ENCODE data around the gene DSEL.

The DSEL gene

GRCh38 chr18:67500522-67501205 is 15.9 kb downstream of the DSEL start:
- Histone ChIP-seq H3K9ac (ENCODE audit: low read length in 2 of 2) (no peak overlapping the region), H3K4me3 (ENCODE audit: low read length in 2 of 2) (no peak overlapping the region), H3K36me3 (ENCODE audit: control insufficient read depth in 2 of 2, insufficient read depth in 2 of 2, low read length in 2 of 2) (no peaks in the 10 kb centered on the region), H3K9me3 (ENCODE audit: control insufficient read depth in 2 of 2, low read length in 2 of 2) (peaks cover 0 to 4% of the 10 kb centered on the region in 2 donors), H3K4me1 (ENCODE audit: control insufficient read depth, insufficient read depth, low read length) (no peaks in the 10 kb centered on the region), H3K27me3 (ENCODE audit: control insufficient read depth in 1 of 2, insufficient read depth in 2 of 2, low read length in 2 of 2) (no peaks in the 10 kb centered on the region), H3K27ac (ENCODE audit: low read length) (no peak overlapping the region)

GRCh38 chr18:67496469-67496868 is 20.1 kb downstream of the DSEL start:
- Histone ChIP-seq H3K27me3 (ENCODE audit: control insufficient read depth in 1 of 2, insufficient read depth in 2 of 2, low read length in 2 of 2) (no peaks in the 10 kb centered on the region), H3K36me3 (ENCODE audit: control insufficient read depth in 2 of 2, insufficient read depth in 2 of 2, low read length in 2 of 2) (no peaks in the 10 kb centered on the region), H3K9ac (ENCODE audit: low read length in 2 of 2) (no peak overlapping the region), H3K4me1 (ENCODE audit: control insufficient read depth, insufficient read depth, low read length) (no peaks in the 10 kb centered on the region), H3K4me3 (ENCODE audit: low read length in 2 of 2) (no peak overlapping the region), H3K9me3 (ENCODE audit: control insufficient read depth in 2 of 2, low read length in 2 of 2) (peaks cover 0 to 4% of the 10 kb centered on the region in 2 donors), H3K27ac (ENCODE audit: low read length) (no peak overlapping the region)

- H3K9me3 ChIP-seq (ENCODE audit: control insufficient read depth in 2 of 2, low read length in 2 of 2): no peaks in the 10 kb centered on the region
Measured at GRCh38 chr18:67486534-67486933, 30.0 kb downstream of the DSEL start.

GRCh38 chr18:67485655-67486054 is 30.9 kb downstream of the DSEL start:
- Histone ChIP-seq H3K36me3 (ENCODE audit: control insufficient read depth in 2 of 2, insufficient read depth in 2 of 2, low read length in 2 of 2) (no peaks in the 10 kb centered on the region), H3K4me3 (ENCODE audit: low read length in 2 of 2) (no peak overlapping the region), H3K27me3 (ENCODE audit: control insufficient read depth in 1 of 2, insufficient read depth in 2 of 2, low read length in 2 of 2) (no peaks in the 10 kb centered on the region), H3K9ac (ENCODE audit: low read length in 2 of 2) (no peak overlapping the region), H3K27ac (ENCODE audit: low read length) (no peak overlapping the region), H3K4me1 (ENCODE audit: control insufficient read depth, insufficient read depth, low read length) (no peaks in the 10 kb centered on the region), H3K9me3 (ENCODE audit: control insufficient read depth in 2 of 2, low read length in 2 of 2) (no peaks in the 10 kb centered on the region)

More at GRCh38 chr18:67486534-67486933, 30.0 kb downstream of the DSEL start:
- no peaks in the 10 kb centered on the region for H3K27me3 ChIP-seq (ENCODE audit: control insufficient read depth in 1 of 2, insufficient read depth in 2 of 2, low read length in 2 of 2)
- H3K9ac ChIP-seq (ENCODE audit: low read length in 2 of 2): no peak overlapping the region
- H3K4me1 ChIP-seq (ENCODE audit: control insufficient read depth, insufficient read depth, low read length): no peaks in the 10 kb centered on the region
- H3K27ac ChIP-seq (ENCODE audit: low read length): no peak overlapping the region
- H3K4me3 ChIP-seq (ENCODE audit: low read length in 2 of 2): no peak overlapping the region
- H3K36me3 ChIP-seq (ENCODE audit: control insufficient read depth in 2 of 2, insufficient read depth in 2 of 2, low read length in 2 of 2): no peaks in the 10 kb centered on the region

- Histone ChIP-seq H3K36me3 (ENCODE audit: control insufficient read depth in 2 of 2, insufficient read depth in 2 of 2, low read length in 2 of 2) (no peaks in the 10 kb centered on the region), H3K4me3 (ENCODE audit: low read length in 2 of 2) (no peak overlapping the region), H3K27ac (ENCODE audit: low read length) (no peak overlapping the region), H3K9ac (ENCODE audit: low read length in 2 of 2) (no peak overlapping the region), H3K27me3 (ENCODE audit: control insufficient read depth in 1 of 2, insufficient read depth in 2 of 2, low read length in 2 of 2) (no peaks in the 10 kb centered on the region), H3K4me1 (ENCODE audit: control insufficient read depth, insufficient read depth, low read length) (no peaks in the 10 kb centered on the region), H3K9me3 (ENCODE audit: control insufficient read depth in 2 of 2, low read length in 2 of 2) (no peaks in the 10 kb centered on the region)
Measured at GRCh38 chr18:67484458-67484857, 32.1 kb downstream of the DSEL start.

- H3K4me1 ChIP-seq (ENCODE audit: control insufficient read depth, insufficient read depth, low read length): no peaks in the 10 kb centered on the region
- H3K36me3 ChIP-seq (ENCODE audit: control insufficient read depth in 2 of 2, insufficient read depth in 2 of 2, low read length in 2 of 2): no peaks in the 10 kb centered on the region
- no peak overlapping the region for H3K4me3 ChIP-seq (ENCODE audit: low read length in 2 of 2)
- H3K9ac ChIP-seq (ENCODE audit: low read length in 2 of 2): no peak overlapping the region
- no peaks in the 10 kb centered on the region for H3K27me3 ChIP-seq (ENCODE audit: control insufficient read depth in 1 of 2, insufficient read depth in 2 of 2, low read length in 2 of 2)
- no peak overlapping the region for H3K27ac ChIP-seq (ENCODE audit: low read length)
- H3K9me3 ChIP-seq (ENCODE audit: control insufficient read depth in 2 of 2, low read length in 2 of 2): no peaks in the 10 kb centered on the region
Measured at GRCh38 chr18:67483952-67484351, 32.6 kb downstream of the DSEL start.

- no peaks in the 10 kb centered on the region for H3K9me3 ChIP-seq (ENCODE audit: control insufficient read depth in 2 of 2, low read length in 2 of 2)
- no peak overlapping the region for H3K4me3 ChIP-seq (ENCODE audit: low read length in 2 of 2)
- no peaks in the 10 kb centered on the region for H3K4me1 ChIP-seq (ENCODE audit: control insufficient read depth, insufficient read depth, low read length)
- no peak overlapping the region for H3K27ac ChIP-seq (ENCODE audit: low read length)
- no peaks in the 10 kb centered on the region for H3K27me3 ChIP-seq (ENCODE audit: control insufficient read depth in 1 of 2, insufficient read depth in 2 of 2, low read length in 2 of 2)
- H3K36me3 ChIP-seq (ENCODE audit: control insufficient read depth in 2 of 2, insufficient read depth in 2 of 2, low read length in 2 of 2): no peaks in the 10 kb centered on the region
- H3K9ac ChIP-seq (ENCODE audit: low read length in 2 of 2): no peak overlapping the region
Measured at GRCh38 chr18:67483237-67483636, 33.3 kb downstream of the DSEL start.

- H3K27ac ChIP-seq (ENCODE audit: low read length): no peak overlapping the region
- no peaks in the 10 kb centered on the region for H3K4me1 ChIP-seq (ENCODE audit: control insufficient read depth, insufficient read depth, low read length)
- no peaks in the 10 kb centered on the region for H3K9me3 ChIP-seq (ENCODE audit: control insufficient read depth in 2 of 2, low read length in 2 of 2)
- H3K27me3 ChIP-seq (ENCODE audit: control insufficient read depth in 1 of 2, insufficient read depth in 2 of 2, low read length in 2 of 2): no peaks in the 10 kb centered on the region
- H3K36me3 ChIP-seq (ENCODE audit: control insufficient read depth in 2 of 2, insufficient read depth in 2 of 2, low read length in 2 of 2): no peaks in the 10 kb centered on the region
- H3K4me3 ChIP-seq (ENCODE audit: low read length in 2 of 2): no peak overlapping the region
- no peak overlapping the region for H3K9ac ChIP-seq (ENCODE audit: low read length in 2 of 2)
Measured at GRCh38 chr18:67478249-67478648, 38.3 kb downstream of the DSEL start.

- Histone ChIP-seq H3K4me3 (ENCODE audit: low read length in 2 of 2) (no peak overlapping the region), H3K36me3 (ENCODE audit: control insufficient read depth in 2 of 2, insufficient read depth in 2 of 2, low read length in 2 of 2) (no peaks in the 10 kb centered on the region), H3K27me3 (ENCODE audit: control insufficient read depth in 1 of 2, insufficient read depth in 2 of 2, low read length in 2 of 2) (no peaks in the 10 kb centered on the region), H3K9me3 (ENCODE audit: control insufficient read depth in 2 of 2, low read length in 2 of 2) (no peaks in the 10 kb centered on the region), H3K27ac (ENCODE audit: low read length) (no peak overlapping the region), H3K4me1 (ENCODE audit: control insufficient read depth, insufficient read depth, low read length) (no peaks in the 10 kb centered on the region), H3K9ac (ENCODE audit: low read length in 2 of 2) (no peak overlapping the region)
Measured at GRCh38 chr18:67477522-67477921, 39.0 kb downstream of the DSEL start.

- Histone ChIP-seq H3K27ac (ENCODE audit: low read length) (no peak overlapping the region), H3K9me3 (ENCODE audit: control insufficient read depth in 2 of 2, low read length in 2 of 2) (no peaks in the 10 kb centered on the region), H3K4me1 (ENCODE audit: control insufficient read depth, insufficient read depth, low read length) (no peaks in the 10 kb centered on the region), H3K36me3 (ENCODE audit: control insufficient read depth in 2 of 2, insufficient read depth in 2 of 2, low read length in 2 of 2) (no peaks in the 10 kb centered on the region), H3K9ac (ENCODE audit: low read length in 2 of 2) (no peak overlapping the region), H3K27me3 (ENCODE audit: control insufficient read depth in 1 of 2, insufficient read depth in 2 of 2, low read length in 2 of 2) (no peaks in the 10 kb centered on the region), H3K4me3 (ENCODE audit: low read length in 2 of 2) (no peak overlapping the region)
Measured at GRCh38 chr18:67476585-67476984, 39.9 kb downstream of the DSEL start.

GRCh38 chr18:67475673-67476072 is 40.8 kb downstream of the DSEL start:
- Histone ChIP-seq H3K9me3 (ENCODE audit: control insufficient read depth in 2 of 2, low read length in 2 of 2) (no peaks in the 10 kb centered on the region), H3K4me3 (ENCODE audit: low read length in 2 of 2) (no peak overlapping the region), H3K36me3 (ENCODE audit: control insufficient read depth in 2 of 2, insufficient read depth in 2 of 2, low read length in 2 of 2) (no peaks in the 10 kb centered on the region), H3K27me3 (ENCODE audit: control insufficient read depth in 1 of 2, insufficient read depth in 2 of 2, low read length in 2 of 2) (no peaks in the 10 kb centered on the region), H3K9ac (ENCODE audit: low read length in 2 of 2) (no peak overlapping the region), H3K4me1 (ENCODE audit: control insufficient read depth, insufficient read depth, low read length) (no peaks in the 10 kb centered on the region), H3K27ac (ENCODE audit: low read length) (no peak overlapping the region)

Data from stomach smooth muscle (tissue), 2 donors.